Measurements from ENCODE around the gene HBE1. TPM values are rescaled to one million over a fixed set of nuclear protein-coding genes. Genes with fewer than 3 reads are reported as not detected.

Gene HBE1
- total RNA-seq, 2 experiments from 2014 or later = not detected

DNA sequence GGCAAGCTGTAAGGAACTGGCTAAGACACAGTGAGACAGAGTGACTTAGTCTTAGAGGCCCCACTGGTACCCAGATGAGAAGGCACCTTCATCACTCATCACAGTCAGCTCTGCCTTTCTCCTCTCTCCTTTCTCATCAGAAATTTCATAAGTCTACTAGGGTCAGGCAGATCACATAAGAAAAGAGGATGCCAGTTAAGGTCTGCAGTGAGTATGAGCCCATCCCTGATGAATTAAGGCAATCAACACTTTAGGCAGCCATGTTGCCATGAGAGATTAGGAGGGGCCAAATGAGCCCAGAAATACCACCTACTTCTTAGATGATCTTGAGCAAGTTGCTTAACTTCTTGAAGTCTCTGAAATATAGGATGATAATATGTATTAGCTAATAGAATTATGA lies 11.9 kb upstream of the HBE1 start:
- Mint-ChIP-seq H3K9me3 (no peaks in the 10 kb centered on the region), H3K4me3 (no peak overlapping the region), H3K36me3 (ENCODE audit: low read depth) (no peaks in the 10 kb centered on the region), H3K27ac (no peak overlapping the region), H3K4me1 (ENCODE audit: low read depth) (no peaks in the 10 kb centered on the region), H3K27me3 (peaks cover 4% of the 10 kb centered on the region)
- intact Hi-C loops (cut with micrococcal nuclease) = loop anchor here (10.0 kb wide), 1 partner anchor 157 kb away; no protein-coding TSS in a partner anchor
- POLR2A ChIA-PET = no interaction called here
- TF ChIP-seq, protein P1, sequence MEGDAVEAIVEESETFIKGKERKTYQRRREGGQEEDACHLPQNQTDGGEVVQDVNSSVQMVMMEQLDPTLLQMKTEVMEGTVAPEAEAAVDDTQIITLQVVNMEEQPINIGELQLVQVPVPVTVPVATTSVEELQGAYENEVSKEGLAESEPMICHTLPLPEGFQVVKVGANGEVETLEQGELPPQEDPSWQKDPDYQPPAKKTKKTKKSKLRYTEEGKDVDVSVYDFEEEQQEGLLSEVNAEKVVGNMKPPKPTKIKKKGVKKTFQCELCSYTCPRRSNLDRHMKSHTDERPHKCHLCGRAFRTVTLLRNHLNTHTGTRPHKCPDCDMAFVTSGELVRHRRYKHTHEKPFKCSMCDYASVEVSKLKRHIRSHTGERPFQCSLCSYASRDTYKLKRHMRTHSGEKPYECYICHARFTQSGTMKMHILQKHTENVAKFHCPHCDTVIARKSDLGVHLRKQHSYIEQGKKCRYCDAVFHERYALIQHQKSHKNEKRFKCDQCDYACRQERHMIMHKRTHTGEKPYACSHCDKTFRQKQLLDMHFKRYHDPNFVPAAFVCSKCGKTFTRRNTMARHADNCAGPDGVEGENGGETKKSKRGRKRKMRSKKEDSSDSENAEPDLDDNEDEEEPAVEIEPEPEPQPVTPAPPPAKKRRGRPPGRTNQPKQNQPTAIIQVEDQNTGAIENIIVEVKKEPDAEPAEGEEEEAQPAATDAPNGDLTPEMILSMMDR (IDR thresholded peaks at IDR 0.05) = no peak
- CTCF ChIA-PET = no interaction called here
- DNase-seq = no peak
- ATAC-seq = no peak

DNA sequence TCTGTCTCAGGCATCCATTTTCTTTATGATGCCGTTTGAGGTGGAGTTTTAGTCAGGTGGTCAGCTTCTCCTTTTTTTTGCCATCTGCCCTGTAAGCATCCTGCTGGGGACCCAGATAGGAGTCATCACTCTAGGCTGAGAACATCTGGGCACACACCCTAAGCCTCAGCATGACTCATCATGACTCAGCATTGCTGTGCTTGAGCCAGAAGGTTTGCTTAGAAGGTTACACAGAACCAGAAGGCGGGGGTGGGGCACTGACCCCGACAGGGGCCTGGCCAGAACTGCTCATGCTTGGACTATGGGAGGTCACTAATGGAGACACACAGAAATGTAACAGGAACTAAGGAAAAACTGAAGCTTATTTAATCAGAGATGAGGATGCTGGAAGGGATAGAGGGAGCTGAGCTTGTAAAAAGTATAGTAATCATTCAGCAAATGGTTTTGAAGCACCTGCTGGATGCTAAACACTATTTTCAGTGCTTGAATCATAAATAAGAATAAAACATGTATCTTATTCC lies 10.9 kb upstream of the HBE1 start:
- ATAC-seq (peak; percentile 60), DNase-seq (peak; percentile 37)
- TF ChIP-seq, protein P1 (IDR thresholded peaks at IDR 0.05) = no peak
- H3K9me3 Mint-ChIP-seq = no peaks in the 10 kb centered on the region
- H3K4me1 Mint-ChIP-seq (ENCODE audit: low read depth) = no peaks in the 10 kb centered on the region
- no peaks in the 10 kb centered on the region for H3K36me3 Mint-ChIP-seq (ENCODE audit: low read depth)
- CTCF ChIA-PET = interaction anchor here (1.3 kb wide), 1 partner anchor 11 kb away, joined by 3 read pairs; no protein-coding TSS in a partner anchor
- POLR2A ChIA-PET = no interaction called here
- H3K4me3 Mint-ChIP-seq = no peak overlapping the region
- peaks cover 3% of the 10 kb centered on the region for H3K27me3 Mint-ChIP-seq
- H3K27ac Mint-ChIP-seq = no peak overlapping the region
- intact Hi-C loops (cut with micrococcal nuclease) = loop anchor here (10.0 kb wide), 1 partner anchor 156 kb away; no protein-coding TSS in a partner anchor

DNA sequence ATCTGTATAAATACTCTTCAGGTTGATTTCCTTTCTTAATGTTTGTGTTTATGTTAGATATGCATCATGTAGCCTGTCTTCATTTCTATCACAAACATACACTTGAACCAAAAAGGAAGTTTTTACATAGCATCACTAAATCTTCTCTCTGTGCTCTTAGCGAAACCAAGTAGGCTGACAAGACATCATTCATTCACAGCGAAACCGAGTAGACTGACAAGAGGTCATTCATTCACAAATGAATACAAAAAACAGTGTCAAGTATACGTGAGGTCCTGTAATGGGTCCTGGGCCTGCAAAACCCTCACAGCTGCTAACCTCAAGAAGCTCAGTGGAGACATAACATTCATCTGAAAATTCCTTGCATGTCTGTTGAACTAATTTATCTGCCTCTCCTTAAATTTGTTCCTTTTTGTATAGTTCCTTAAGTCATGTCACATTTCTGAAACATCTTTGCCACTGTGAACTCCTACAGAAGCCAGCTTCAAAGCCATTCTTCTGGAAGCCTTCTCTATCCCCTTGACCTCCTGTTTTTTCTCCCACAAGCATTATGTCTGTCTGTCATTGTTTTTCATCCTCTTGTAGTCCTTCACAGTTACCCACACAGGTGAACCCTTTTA lies 9.8 kb upstream of the HBE1 start:
- intact Hi-C loops (cut with micrococcal nuclease) = loop anchor here (10.0 kb wide), 1 partner anchor 155 kb away; no protein-coding TSS in a partner anchor
- Mint-ChIP-seq H3K27ac (no peak overlapping the region), H3K4me1 (ENCODE audit: low read depth) (no peaks in the 10 kb centered on the region), H3K4me3 (no peak overlapping the region), H3K27me3 (peaks cover 3% of the 10 kb centered on the region), H3K36me3 (ENCODE audit: low read depth) (no peaks in the 10 kb centered on the region), H3K9me3 (no peaks in the 10 kb centered on the region)
- POLR2A ChIA-PET = no interaction called here
- CTCF ChIA-PET = interaction anchor here (1.3 kb wide), 1 partner anchor 12 kb away, joined by 3 read pairs; no protein-coding TSS in a partner anchor
- no peak for ATAC-seq
- DNase-seq = no peak
- TF ChIP-seq, protein P1 (IDR thresholded peaks at IDR 0.05) = no peak

DNA sequence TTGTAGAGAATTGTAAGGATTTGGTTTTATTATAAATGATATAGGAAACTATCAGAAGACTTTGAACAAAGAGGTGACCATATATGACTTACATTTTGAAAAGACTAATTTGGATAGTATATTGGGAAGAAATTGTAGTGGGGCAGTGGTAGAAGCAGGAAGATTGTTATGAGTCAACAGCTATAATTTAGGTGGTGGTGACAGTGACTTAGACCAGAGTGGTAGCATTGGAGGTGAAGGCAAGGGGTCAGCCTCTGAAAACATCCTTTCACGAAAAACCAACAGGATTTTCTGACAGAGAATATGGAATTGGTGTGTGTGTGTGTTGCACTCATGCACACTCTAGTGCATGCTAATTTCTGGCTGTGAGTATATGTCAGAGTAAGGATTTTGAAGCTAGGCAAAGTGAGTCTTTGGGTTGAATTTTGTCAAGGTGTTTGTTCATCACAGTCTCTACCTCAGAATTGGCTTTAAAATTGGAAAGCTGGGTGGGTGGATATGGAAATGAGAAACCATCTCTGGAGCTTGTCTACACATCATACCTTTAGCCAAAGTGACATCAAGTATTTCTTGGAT lies 8.2 kb upstream of the HBE1 start:
- POLR2A ChIA-PET = interaction anchor here (0.7 kb wide), 1 partner anchor 1699 kb away, joined by 3 read pairs; no protein-coding TSS in a partner anchor

More for the DNA sequence above, 8.2 kb upstream of the HBE1 start:
- no peaks in the 10 kb centered on the region for H3K9me3 Mint-ChIP-seq
- TF ChIP-seq, protein P1 (IDR thresholded peaks at IDR 0.05) = no peak
- DNase-seq (no peak), ATAC-seq (no peak)
- intact Hi-C loops (cut with micrococcal nuclease) = no loop called here
- CTCF ChIA-PET = no interaction called here
- H3K4me3 Mint-ChIP-seq = no peak overlapping the region
- no peaks in the 10 kb centered on the region for H3K36me3 Mint-ChIP-seq (ENCODE audit: low read depth)
- H3K27ac Mint-ChIP-seq = no peak overlapping the region
- peaks cover 7% of the 10 kb centered on the region for H3K27me3 Mint-ChIP-seq
- H3K4me1 Mint-ChIP-seq (ENCODE audit: low read depth) = no peaks in the 10 kb centered on the region

Data from activated CD8-positive, alpha-beta T cell treated with anti-CD3 and anti-CD28 coated beads for 36 hours (primary cell).